Lower lobe of right lung (tissue), 2 donors: ENCODE data around the gene ARHGAP24. TPM values are rescaled to one million over a fixed set of nuclear protein-coding genes. Genes with fewer than 3 reads are reported as not detected.
A peak's percentile ranks its signal among the peaks of the same experiment; 100 is the strongest.

Experiments used
- ATAC-seq, 2 donors: fragments of 200-7000 bp; cut with Tn5 transposase; one replicate each; pipeline ENCODE4 v1.9.1; 2020 to 2022; ENCODE audit warnings: mild to moderate bottlenecking in 2 of 2, moderate library complexity in 2 of 2
- DNase-seq: peaks from one replicate; pipeline ENCODE4 v3.0.0-alpha.2; 2020
- H3K27ac ChIP-seq: fragments of 200-600 bp; one replicate; pipeline ENCODE4 v1.8.0; 2022
- H3K27me3 ChIP-seq: fragments of 200-600 bp; one replicate; pipeline ENCODE4 v1.8.0; 2022; ENCODE audit warnings: low read depth
- H3K36me3 ChIP-seq: fragments of 200-600 bp; one replicate; pipeline ENCODE4 v1.8.0; 2022; ENCODE audit warnings: mild to moderate bottlenecking
- H3K4me1 ChIP-seq: fragments of 200-600 bp; one replicate; pipeline ENCODE4 v1.8.0; 2022
- H3K4me3 ChIP-seq: fragments of 200-600 bp; one replicate; pipeline ENCODE4 v1.8.0; 2022; ENCODE audit warnings: mild to moderate bottlenecking
- H3K9me3 ChIP-seq: fragments of 200-600 bp; one replicate; pipeline ENCODE4 v1.8.0; 2022
- CTCF ChIP-seq: fragments of 200-600 bp; IDR thresholded peaks from one replicate; pipeline ENCODE4 v1.8.0; 2022; ENCODE audit warnings: antibody characterized with exemption, mild to moderate bottlenecking
- intact Hi-C: fragments of 100-400 bp; cut with DNase I; formaldehyde crosslinking; loops from one replicate; pipeline ENCODE4 v1.11.0; 2022
- total RNA-seq: library from RNA; stranded (reverse); fragmentation: NEBNext Ultra II Directional; extraction: Animal tissue kit (Norgen Biotek cat#: 25700); gene quantifications from one replicate; pipeline ENCODE4 v1.2.1, GENCODE V29; 2021
- donor health status: DM: no; HTN: yes; CAD: no; lungs with severe emphysema.

The ARHGAP24 gene
- total RNA-seq, 1 donor from 2014 or later: 28.7 TPM

- ATAC-seq (no peak), DNase-seq (peak; percentile 60)
- no peak for TF ChIP-seq CTCF
- peak overlapping the region; percentile 84 for H3K27ac ChIP-seq
- no peaks in the 10 kb centered on the region for H3K9me3 ChIP-seq
- no peaks in the 10 kb centered on the region for H3K36me3 ChIP-seq
- intact Hi-C loops: no loop called here
- no peaks in the 10 kb centered on the region for H3K4me1 ChIP-seq
- no peaks in the 10 kb centered on the region for H3K27me3 ChIP-seq
- peak overlapping the region; percentile 65 for H3K4me3 ChIP-seq
Measured at GRCh38 chr4:85475631-85476233, 782 bp downstream of the ARHGAP24 start.

GRCh38 chr4:85476381-85476780 lies 1.4 kb downstream of the ARHGAP24 start:
- H3K36me3 ChIP-seq: no peaks in the 10 kb centered on the region
- ATAC-seq (no peak), DNase-seq (no peak)
- TF ChIP-seq CTCF: no peak
- H3K9me3 ChIP-seq: no peaks in the 10 kb centered on the region
- peak overlapping the region; percentile 65 for H3K4me3 ChIP-seq
- H3K27me3 ChIP-seq: no peaks in the 10 kb centered on the region
- intact Hi-C loops: no loop called here
- H3K27ac ChIP-seq: no peak overlapping the region
- no peaks in the 10 kb centered on the region for H3K4me1 ChIP-seq

GRCh38 chr4:85477534-85477933 lies 2.6 kb downstream of the ARHGAP24 start:
- TF ChIP-seq CTCF: no peak

GRCh38 chr4:85478576-85478975 lies 3.6 kb downstream of the ARHGAP24 start:
- no peak overlapping the region for H3K4me3 ChIP-seq
- no peak overlapping the region for H3K27ac ChIP-seq
- H3K27me3 ChIP-seq: no peaks in the 10 kb centered on the region
- DNase-seq (no peak), ATAC-seq (no peak)
- intact Hi-C loops: no loop called here
- no peaks in the 10 kb centered on the region for H3K36me3 ChIP-seq
- H3K9me3 ChIP-seq: no peaks in the 10 kb centered on the region
- TF ChIP-seq CTCF: no peak
- H3K4me1 ChIP-seq: no peaks in the 10 kb centered on the region

More at GRCh38 chr4:85477534-85477933, 2.6 kb downstream of the ARHGAP24 start:
- DNase-seq (no peak), ATAC-seq (no peak)
- Histone ChIP-seq H3K36me3 (no peaks in the 10 kb centered on the region), H3K4me1 (no peaks in the 10 kb centered on the region), H3K27ac (no peak overlapping the region), H3K9me3 (no peaks in the 10 kb centered on the region), H3K27me3 (no peaks in the 10 kb centered on the region), H3K4me3 (peak overlapping the region; percentile 65)
- intact Hi-C loops: no loop called here

- H3K27ac ChIP-seq: no peak overlapping the region
- ATAC-seq: no peak
- H3K4me1 ChIP-seq: no peaks in the 10 kb centered on the region
- intact Hi-C loops: no loop called here
- no peak for DNase-seq
- H3K4me3 ChIP-seq: no peak overlapping the region
- TF ChIP-seq CTCF: no peak
- no peaks in the 10 kb centered on the region for H3K36me3 ChIP-seq
- no peaks in the 10 kb centered on the region for H3K9me3 ChIP-seq
- H3K27me3 ChIP-seq: no peaks in the 10 kb centered on the region
Measured at GRCh38 chr4:85482010-85482738, 7.2 kb downstream of the ARHGAP24 start.
